Upper lobe of left lung (tissue), 4 donors: ENCODE measurements around the gene LAMA5.

ENCODE experiments used
- EP300 ChIP-seq, 4 donors: sonication (generic); formaldehyde crosslinking; IDR thresholded peaks; one replicate each; pipeline ENCODE4 v1.5.1; 2017; ENCODE audit warnings: antibody characterized with exemption in 4 of 4, control low read depth in 2 of 4
- POLR2A ChIP-seq, 4 donors: fragments of 450-650 bp; IDR thresholded peaks; one replicate each; pipeline ENCODE4 v1.5.1; 2016 to 2017; ENCODE audit warnings: antibody characterized with exemption in 4 of 4, mild to moderate bottlenecking in 2 of 4
- TF ChIP-seq, protein P1 (sequence below), 6 experiments: fragments of 450-650 bp in 4 of 6; fragments of 200-600 bp in 2 of 6; sonication (generic) in 2 of 6; IDR thresholded peaks; one replicate each; pipeline ENCODE4 v1.5.1; 2016 to 2019; ENCODE audit warnings: antibody characterized with exemption in 6 of 6

DNA sequence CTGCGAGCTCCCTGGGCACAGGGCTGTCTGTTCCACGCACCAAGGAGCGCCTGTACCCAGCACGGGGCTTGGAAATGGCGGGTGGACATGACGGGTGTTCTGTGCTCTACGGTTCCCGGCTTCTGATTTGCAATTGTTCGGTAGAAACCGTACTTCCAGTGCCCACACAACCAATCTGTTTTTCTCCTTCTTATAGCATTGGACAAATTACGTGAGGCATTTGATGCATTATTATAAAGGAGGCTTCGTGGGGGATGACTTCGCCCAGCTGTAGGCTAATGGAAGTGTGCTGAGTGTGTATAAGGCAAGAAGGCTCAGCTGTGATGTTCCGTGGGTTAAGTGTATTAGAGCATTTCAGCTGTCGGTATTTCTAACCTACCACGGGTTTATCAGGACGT lies 10.0 kb upstream of the LAMA5 start:
- no peak for TF ChIP-seq EP300 (IDR thresholded peaks at IDR 0.05)
- no peak for TF ChIP-seq POLR2A (IDR thresholded peaks at IDR 0.05)
- TF ChIP-seq, protein P1, sequence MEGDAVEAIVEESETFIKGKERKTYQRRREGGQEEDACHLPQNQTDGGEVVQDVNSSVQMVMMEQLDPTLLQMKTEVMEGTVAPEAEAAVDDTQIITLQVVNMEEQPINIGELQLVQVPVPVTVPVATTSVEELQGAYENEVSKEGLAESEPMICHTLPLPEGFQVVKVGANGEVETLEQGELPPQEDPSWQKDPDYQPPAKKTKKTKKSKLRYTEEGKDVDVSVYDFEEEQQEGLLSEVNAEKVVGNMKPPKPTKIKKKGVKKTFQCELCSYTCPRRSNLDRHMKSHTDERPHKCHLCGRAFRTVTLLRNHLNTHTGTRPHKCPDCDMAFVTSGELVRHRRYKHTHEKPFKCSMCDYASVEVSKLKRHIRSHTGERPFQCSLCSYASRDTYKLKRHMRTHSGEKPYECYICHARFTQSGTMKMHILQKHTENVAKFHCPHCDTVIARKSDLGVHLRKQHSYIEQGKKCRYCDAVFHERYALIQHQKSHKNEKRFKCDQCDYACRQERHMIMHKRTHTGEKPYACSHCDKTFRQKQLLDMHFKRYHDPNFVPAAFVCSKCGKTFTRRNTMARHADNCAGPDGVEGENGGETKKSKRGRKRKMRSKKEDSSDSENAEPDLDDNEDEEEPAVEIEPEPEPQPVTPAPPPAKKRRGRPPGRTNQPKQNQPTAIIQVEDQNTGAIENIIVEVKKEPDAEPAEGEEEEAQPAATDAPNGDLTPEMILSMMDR (IDR thresholded peaks at IDR 0.05), result no peak
